ENCODE measurements around the gene MEGF9. TPM values are rescaled to one million over a fixed set of nuclear protein-coding genes. Genes with fewer than 3 reads are reported as not detected.

Gene MEGF9
- total and polyA plus RNA-seq, 8 donors: 1.7 to 11.0 (median 5.0) TPM

- ATAC-seq: no peak
- FAIRE-seq: no peak
- Histone ChIP-seq H3K27me3 (no peaks in the 10 kb centered on the region), H3K4me3 (no peak overlapping the region), H3K36me3 (no peaks in the 10 kb centered on the region), H3K27ac (no peak overlapping the region), H3K4me1 (no peaks in the 10 kb centered on the region), H3K9me3 (no peaks in the 10 kb centered on the region)
- WGBS, 2 donors: 90 to 95% methylated on average over 1 of the region's 1 CpG
- no peak for DNase-seq
- TF ChIP-seq CTCF (IDR thresholded peaks at IDR 0.05): no peak
- intact Hi-C loops (cut with DNase I): no loop called here
Observed at GRCh38 chr9:120611690-120612068, 102.6 kb downstream of the MEGF9 start.

GRCh38 chr9:120610975-120611689 is 103.1 kb downstream of the MEGF9 start:
- Histone ChIP-seq H3K4me3 (no peak overlapping the region), H3K27me3 (no peaks in the 10 kb centered on the region), H3K36me3 (no peaks in the 10 kb centered on the region), H3K4me1 (no peaks in the 10 kb centered on the region), H3K9me3 (no peaks in the 10 kb centered on the region), H3K27ac (no peak overlapping the region)
- intact Hi-C loops (cut with DNase I): no loop called here
- FAIRE-seq (no peak), DNase-seq (no peak), ATAC-seq (no peak)
- no peak for TF ChIP-seq CTCF (IDR thresholded peaks at IDR 0.05)

- Histone ChIP-seq H3K36me3 (no peaks in the 10 kb centered on the region), H3K27me3 (no peaks in the 10 kb centered on the region), H3K27ac (no peak overlapping the region), H3K9me3 (no peaks in the 10 kb centered on the region), H3K4me3 (no peak overlapping the region), H3K4me1 (no peaks in the 10 kb centered on the region)
- ATAC-seq (no peak), DNase-seq (no peak), FAIRE-seq (no peak)
- 89 to 94% methylated on average over 2 of the region's 2 CpGs for WGBS, 2 donors
- intact Hi-C loops (cut with DNase I): no loop called here
- TF ChIP-seq CTCF (IDR thresholded peaks at IDR 0.05): no peak
Observed at GRCh38 chr9:120609636-120610035, 104.6 kb downstream of the MEGF9 start.

- Histone ChIP-seq H3K4me1 (no peaks in the 10 kb centered on the region), H3K9me3 (no peaks in the 10 kb centered on the region), H3K27ac (no peak overlapping the region), H3K4me3 (no peak overlapping the region), H3K36me3 (no peaks in the 10 kb centered on the region), H3K27me3 (no peaks in the 10 kb centered on the region)
- FAIRE-seq (no peak), DNase-seq (no peak), ATAC-seq (no peak)
- no peak for TF ChIP-seq CTCF (IDR thresholded peaks at IDR 0.05)
- intact Hi-C loops (cut with DNase I): no loop called here
Observed at GRCh38 chr9:120608421-120608820, 105.8 kb downstream of the MEGF9 start.

GRCh38 chr9:120603591-120603990 is 110.7 kb downstream of the MEGF9 start:
- Histone ChIP-seq H3K4me3 (no peak overlapping the region), H3K27me3 (no peaks in the 10 kb centered on the region), H3K4me1 (no peaks in the 10 kb centered on the region), H3K9me3 (no peaks in the 10 kb centered on the region), H3K36me3 (no peaks in the 10 kb centered on the region), H3K27ac (no peak overlapping the region)
- 70 to 88% methylated on average over 1 of the region's 1 CpG for WGBS, 2 donors
- DNase-seq (no peak), FAIRE-seq (no peak), ATAC-seq (no peak)
- intact Hi-C loops (cut with DNase I): no loop called here
- no peak for TF ChIP-seq CTCF (IDR thresholded peaks at IDR 0.05)

Data from pancreas (tissue), 10 donors.